Effector CD4-positive, alpha-beta T cell (primary cell): Measurements from ENCODE around the gene CDHR1. TPM values are rescaled to one million over a fixed set of nuclear protein-coding genes. Genes with fewer than 3 reads are reported as not detected.
"Not testable (repeated sequence)": the region's sequence is repeated elsewhere in the genome, so short reads cannot be mapped to it uniquely, and the experiment has no call there.

Experiments used
- DNase-seq: peaks from one replicate; pipeline ENCODE4 v3.0.0-alpha.2; 2020
- total RNA-seq: gene quantifications from one replicate; lab custom pipeline; 2026; lab: John Stamatoyannopoulos, UW

The CDHR1 gene
- not detected for total RNA-seq

GRCh38 chr10:84194424-84195043, at the start of gene CDHR1:
TSS of gene CDHR1 (plus strand) at chr10:84194537. CDS start at chr10:84194761, 224 bp downstream.
- no peak for DNase-seq

- no peak for DNase-seq
Measured at GRCh38 chr10:84147347-84147746, 47.0 kb upstream of the CDHR1 start.

DNA sequence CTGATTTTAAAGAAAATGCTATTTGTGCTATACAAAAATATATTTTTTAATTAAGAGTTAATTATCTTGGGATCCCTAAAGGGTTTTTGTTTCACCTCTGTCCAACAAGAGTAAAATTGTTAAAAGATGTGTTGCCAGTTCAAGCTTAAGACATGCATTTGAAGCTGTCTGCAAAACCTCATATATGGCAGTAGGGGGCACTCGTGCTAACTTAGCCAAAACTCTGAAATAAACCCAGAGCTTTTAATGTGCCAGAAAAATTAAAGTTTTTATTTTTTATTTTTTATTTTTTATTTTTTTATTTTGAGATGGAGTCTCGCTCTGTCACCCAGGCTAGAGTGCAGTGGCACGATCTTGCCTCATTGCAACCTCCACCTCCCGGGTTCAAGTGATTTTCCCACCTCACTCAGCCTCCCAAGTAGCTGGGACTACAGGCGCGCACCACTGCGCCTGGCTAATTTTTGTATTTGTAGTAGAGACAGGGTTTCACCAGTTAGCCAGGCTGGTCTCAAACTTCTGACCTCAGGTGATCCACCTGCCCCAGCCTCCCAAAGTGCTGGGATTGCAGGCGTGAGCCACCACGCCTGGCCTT, 46.2 kb upstream of the CDHR1 start:
- not testable (repeated sequence) for DNase-seq

- DNase-seq, result no peak
Measured at GRCh38 chr10:84149854-84150253, 44.5 kb upstream of the CDHR1 start.

DNA sequence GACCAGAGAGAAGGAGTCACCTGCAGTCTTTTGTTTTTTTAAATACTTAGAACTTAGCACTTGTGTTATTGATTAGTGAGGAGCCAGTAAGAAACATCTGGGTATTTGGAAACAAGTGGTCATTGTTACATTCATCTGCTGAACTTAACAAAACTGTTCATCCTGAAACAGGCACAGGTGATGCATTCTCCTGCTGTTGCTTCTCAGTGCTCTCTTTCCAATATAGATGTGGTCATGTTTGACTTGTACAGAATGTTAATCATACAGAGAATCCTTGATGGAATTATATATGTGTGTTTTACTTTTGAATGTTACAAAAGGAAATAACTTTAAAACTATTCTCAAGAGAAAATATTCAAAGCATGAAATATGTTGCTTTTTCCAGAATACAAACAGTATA, 41.6 kb upstream of the CDHR1 start:
- DNase-seq, result no peak

DNA sequence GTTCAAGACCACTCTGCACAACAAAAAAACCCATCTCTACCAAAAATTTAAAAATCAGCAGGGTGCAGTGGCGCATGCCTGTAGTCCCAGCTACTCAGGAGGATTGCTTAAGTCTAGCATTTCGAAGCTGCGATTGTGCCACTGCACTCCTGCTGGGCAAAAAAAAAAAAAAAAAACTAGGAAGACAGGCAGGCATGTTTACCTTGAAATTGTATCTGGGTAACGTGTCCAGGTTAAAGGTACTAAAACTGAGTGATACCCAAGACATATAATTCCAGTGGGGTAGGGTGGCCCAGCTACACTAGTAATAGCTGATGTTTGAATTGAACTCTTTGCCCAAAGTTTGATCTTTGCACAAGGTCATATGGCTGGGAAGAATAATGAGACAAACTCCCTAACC, 38.8 kb upstream of the CDHR1 start:
- no peak for DNase-seq

DNA sequence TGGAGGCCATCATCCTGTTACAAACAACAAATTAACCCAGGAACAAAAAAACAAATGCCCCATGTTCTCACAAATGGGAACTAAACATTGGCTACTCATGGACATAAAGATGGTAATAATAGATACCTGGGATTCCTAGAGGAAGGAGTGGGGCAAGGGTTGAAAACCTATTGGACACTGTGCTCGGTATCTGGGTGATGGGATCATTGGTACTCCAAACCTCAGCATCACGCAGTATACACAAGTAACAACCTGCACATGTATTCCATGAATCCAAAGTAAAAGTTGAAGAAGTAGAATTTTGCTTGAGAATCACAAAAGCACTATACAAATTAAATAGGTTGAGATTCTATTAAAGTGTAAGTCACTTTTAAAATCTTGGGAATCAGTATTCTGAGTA, 38.3 kb upstream of the CDHR1 start:
- DNase-seq, result no peak

DNA sequence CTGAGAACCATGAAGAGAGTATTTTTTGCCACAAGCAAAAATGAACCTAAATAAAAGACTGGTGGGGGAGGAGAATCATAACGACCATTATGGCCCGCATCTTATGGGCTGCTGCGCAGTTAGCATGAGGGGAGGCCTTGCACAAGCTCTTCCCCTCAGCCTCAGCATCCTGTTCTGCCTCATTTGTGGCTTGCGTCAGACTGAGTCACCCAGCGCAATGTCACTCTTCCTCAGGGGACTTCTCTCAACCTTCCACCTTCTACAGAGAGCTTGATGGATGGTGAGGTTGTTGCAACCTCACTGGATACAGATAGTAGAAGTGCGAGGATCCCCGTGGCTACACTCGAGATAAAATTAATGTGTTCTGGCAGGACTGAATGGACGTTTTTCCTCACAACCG, 37.6 kb upstream of the CDHR1 start:
- DNase-seq, result peak; percentile 8

GRCh38 chr10:84158061-84158460, 36.3 kb upstream of the CDHR1 start:
- no peak for DNase-seq

DNA sequence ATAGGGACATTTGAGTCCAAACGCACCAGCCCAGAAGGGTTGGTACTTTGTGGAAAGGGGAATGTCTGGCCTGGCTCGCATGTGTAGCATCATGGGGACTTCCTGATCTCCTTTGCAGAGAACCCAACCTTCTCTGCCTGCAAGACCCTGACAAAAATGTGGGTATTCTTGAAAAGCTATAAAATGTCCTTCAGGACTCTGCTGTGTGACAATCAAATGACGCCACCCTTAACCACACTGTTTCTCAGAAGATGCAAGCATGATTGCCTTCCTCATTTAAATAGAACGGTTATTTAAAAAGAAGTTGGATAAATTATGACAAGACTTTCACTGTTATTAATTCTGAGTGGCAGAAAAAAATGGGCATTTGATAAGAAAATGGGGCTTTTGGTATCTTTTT, 35.8 kb upstream of the CDHR1 start:
- DNase-seq, result no peak

- no peak for DNase-seq
Measured at GRCh38 chr10:84159076-84159685, 35.2 kb upstream of the CDHR1 start.

DNA sequence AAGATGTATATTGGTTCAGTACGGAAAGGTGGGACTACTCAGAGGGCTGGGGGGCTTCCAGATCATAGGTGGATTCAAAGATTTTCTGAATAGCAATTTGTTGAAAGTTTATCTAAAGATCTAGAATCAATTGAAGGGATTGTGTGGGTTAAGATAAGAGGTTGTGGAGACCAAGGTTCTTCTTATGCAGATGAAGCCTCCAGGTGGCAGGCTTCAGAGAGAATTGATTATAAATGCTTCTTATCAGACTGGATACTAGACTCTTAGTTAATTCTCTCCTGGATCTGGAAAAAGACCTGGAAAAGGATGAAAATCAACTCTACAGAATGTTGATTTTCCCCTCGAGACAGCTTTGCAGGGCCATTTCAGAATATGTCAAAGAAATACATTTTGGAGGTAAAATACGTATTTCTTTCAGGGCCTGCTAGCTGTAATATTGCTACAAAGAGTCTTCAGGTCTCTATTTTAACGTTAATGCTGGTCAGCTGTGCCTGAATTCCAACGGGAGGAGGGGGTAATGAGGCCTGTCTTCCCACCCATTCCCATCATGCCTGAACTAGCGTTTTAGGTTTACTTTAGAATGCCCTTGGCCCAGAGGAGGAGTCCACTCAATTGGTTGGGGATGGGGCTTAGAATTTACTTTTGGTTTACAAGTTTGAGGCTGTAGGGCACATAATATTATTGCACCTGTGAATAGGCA, 33.5 kb upstream of the CDHR1 start:
- no peak for DNase-seq

- no peak for DNase-seq
Measured at GRCh38 chr10:84163996-84164395, 30.3 kb upstream of the CDHR1 start.

GRCh38 chr10:84164442-84164841, 29.9 kb upstream of the CDHR1 start:
- no peak for DNase-seq

GRCh38 chr10:84166620-84167288, 27.6 kb upstream of the CDHR1 start:
- DNase-seq, result no peak

- DNase-seq, result not testable (repeated sequence)
Measured at GRCh38 chr10:84167289-84167653, 27.1 kb upstream of the CDHR1 start.

GRCh38 chr10:84168382-84168781, 26.0 kb upstream of the CDHR1 start:
- DNase-seq, result not testable (repeated sequence)

- not testable (repeated sequence) for DNase-seq
Measured at GRCh38 chr10:84171237-84171636, 23.1 kb upstream of the CDHR1 start.

GRCh38 chr10:84171700-84172466, 22.5 kb upstream of the CDHR1 start:
- DNase-seq, result not testable (repeated sequence)

- DNase-seq, result no peak
Measured at GRCh38 chr10:84172467-84173356, 21.6 kb upstream of the CDHR1 start.

DNA sequence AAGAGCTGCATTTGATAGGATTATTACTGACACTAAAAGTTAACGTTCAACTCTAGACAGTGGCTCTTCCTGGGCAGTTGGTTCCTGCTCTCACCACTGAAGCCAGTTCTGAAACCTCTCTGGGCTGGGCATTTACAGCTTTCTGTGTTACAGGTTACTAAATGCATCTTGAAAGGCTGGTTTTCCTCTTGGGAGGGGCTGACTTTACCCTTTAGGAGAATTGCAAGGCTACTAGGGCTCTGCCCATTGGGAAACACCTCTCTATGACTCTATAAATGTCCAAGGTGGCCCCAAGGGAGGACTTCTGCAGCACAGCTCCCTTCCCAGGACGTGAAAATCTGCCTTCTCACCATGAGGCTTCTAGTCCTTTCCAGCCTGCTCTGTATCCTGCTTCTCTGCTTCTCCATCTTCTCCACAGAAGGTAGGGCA, 20.8 kb upstream of the CDHR1 start, which contains the start of gene GPR15LG:
GPR15LG (plus strand) TSS at position 301 of the 429 bp plus-strand sequence; CDS start at position 352, 51 bp downstream.
- no peak for DNase-seq
